ENCODE results near the gene SUMO2.
"Not testable (repeated sequence)": the region's sequence is repeated elsewhere in the genome, so short reads cannot be mapped to it uniquely, and the experiment has no call there.

SUMO2 gene

GRCh38 chr17:75142236-75142971, 40.4 kb downstream of the SUMO2 start:
- CTCF ChIA-PET = interaction anchor here (1.0 to 2.3 kb wide), 3 partner anchors 11 to 29 kb away, joined by 4 to 14 read pairs (median 5); partner anchors contain the start of gene NT5C
- no peak for TF ChIP-seq CTCF (IDR thresholded peaks at IDR 0.05; ENCODE audit: control extremely low read depth, extremely low read depth, low read depth, missing control alignments)
- no peak for DNase-seq (ENCODE audit: extremely low spot score)
- POLR2A ChIA-PET = interaction anchor here (0.9 kb wide), 1 partner anchor 12 kb away, joined by 3 read pairs; no protein-coding TSS in a partner anchor

- TF ChIP-seq CTCF (IDR thresholded peaks at IDR 0.05; ENCODE audit: control extremely low read depth, extremely low read depth, low read depth, missing control alignments) = no peak
- ChIA-PET POLR2A (no interaction called here), CTCF (interaction anchor here (1.5 to 17.2 kb wide), 2 partner anchors 21 to 25 kb away, joined by 8 to 338 read pairs; partner anchors contain the start of gene ARMC7)
- DNase-seq (ENCODE audit: extremely low spot score) = no peak
These were observed 44.2 kb downstream of the SUMO2 start for GRCh38 chr17:75138519-75138918.

- CTCF ChIA-PET = interaction anchor here (1.2 to 17.2 kb wide), 2 partner anchors 20 to 32 kb away, joined by 3 to 338 read pairs; partner anchors contain the start of gene ARMC7
- POLR2A ChIA-PET; DNase-seq (ENCODE audit: extremely low spot score): not testable (repeated sequence)
These were observed 45.0 kb downstream of the SUMO2 start for GRCh38 chr17:75137762-75138161.

GRCh38 chr17:75135946-75136345, 46.8 kb downstream of the SUMO2 start:
- ChIA-PET CTCF (interaction anchor here (17.2 kb wide), 1 partner anchor 18 kb away, joined by 338 read pairs; the partner anchor contains the start of gene ARMC7), POLR2A (interaction anchor here (0.7 kb wide), 1 partner anchor 31 kb away, joined by 4 read pairs; no protein-coding TSS in a partner anchor)
- TF ChIP-seq CTCF (IDR thresholded peaks at IDR 0.05; ENCODE audit: control extremely low read depth, extremely low read depth, low read depth, missing control alignments) = no peak
- DNase-seq (ENCODE audit: extremely low spot score) = no peak

GRCh38 chr17:75135452-75135851, 47.3 kb downstream of the SUMO2 start:
- DNase-seq (ENCODE audit: extremely low spot score) = no peak
- ChIA-PET POLR2A (interaction anchor here (0.7 kb wide), 1 partner anchor 31 kb away, joined by 4 read pairs; no protein-coding TSS in a partner anchor), CTCF (interaction anchor here (17.2 kb wide), 1 partner anchor 18 kb away, joined by 338 read pairs; the partner anchor contains the start of gene ARMC7)
- no peak for TF ChIP-seq CTCF (IDR thresholded peaks at IDR 0.05; ENCODE audit: control extremely low read depth, extremely low read depth, low read depth, missing control alignments)

- ChIA-PET CTCF (interaction anchor here (0.8 to 17.2 kb wide), 3 partner anchors 14 to 68 kb away, joined by 3 to 338 read pairs (median 3); partner anchors contain the start of gene ARMC7), POLR2A (interaction anchor here (0.7 to 1.2 kb wide), 2 partner anchors 20 to 21 kb away, joined by 3 to 4 read pairs; partner anchors contain the start of gene JPT1)
- DNase-seq (ENCODE audit: extremely low spot score) = not testable (repeated sequence)
These were observed 49.0 kb downstream of the SUMO2 start for GRCh38 chr17:75133607-75134347.

- ChIA-PET POLR2A (interaction anchor here (0.7 to 1.2 kb wide), 3 partner anchors 9 to 21 kb away, joined by 3 to 4 read pairs (median 3); partner anchors contain the start of gene JPT1), CTCF (interaction anchor here (0.8 to 17.2 kb wide), 7 partner anchors 12 to 80 kb away, joined by 3 to 338 read pairs (median 12); partner anchors contain the start of genes ARMC7 and SLC16A5)
- no peak for DNase-seq (ENCODE audit: extremely low spot score)
- no peak for TF ChIP-seq CTCF (IDR thresholded peaks at IDR 0.05; ENCODE audit: control extremely low read depth, extremely low read depth, low read depth, missing control alignments)
These were observed 49.8 kb downstream of the SUMO2 start for GRCh38 chr17:75133001-75133400.

- POLR2A ChIA-PET = interaction anchor here (0.7 to 1.3 kb wide), 4 partner anchors 8 to 22 kb away, joined by 3 to 5 read pairs (median 4); partner anchors contain the start of gene JPT1
- DNase-seq (ENCODE audit: extremely low spot score) = not testable (repeated sequence)
- CTCF ChIA-PET = interaction anchor here (0.7 to 17.2 kb wide), 23 partner anchors 9 to 497 kb away, joined by 3 to 338 read pairs (median 6); partner anchors contain the start of genes ARMC7, JPT1, MIF4GD and SLC16A5
These were observed 50.5 kb downstream of the SUMO2 start for GRCh38 chr17:75132018-75133000.

All from GM10248 (cell line).